GM19372 (cell line): Measurements from ENCODE around the gene FMO3.

Experiments used
- ATAC-seq: cut with Tn5 transposase; IDR thresholded peaks from one replicate; pipeline ENCODE4 v1.9.1; 2021; ENCODE audit warnings: mild to moderate bottlenecking, low read depth, moderate library complexity; ENCODE audit not compliant: unreplicated experiment

FMO3 gene

DNA sequence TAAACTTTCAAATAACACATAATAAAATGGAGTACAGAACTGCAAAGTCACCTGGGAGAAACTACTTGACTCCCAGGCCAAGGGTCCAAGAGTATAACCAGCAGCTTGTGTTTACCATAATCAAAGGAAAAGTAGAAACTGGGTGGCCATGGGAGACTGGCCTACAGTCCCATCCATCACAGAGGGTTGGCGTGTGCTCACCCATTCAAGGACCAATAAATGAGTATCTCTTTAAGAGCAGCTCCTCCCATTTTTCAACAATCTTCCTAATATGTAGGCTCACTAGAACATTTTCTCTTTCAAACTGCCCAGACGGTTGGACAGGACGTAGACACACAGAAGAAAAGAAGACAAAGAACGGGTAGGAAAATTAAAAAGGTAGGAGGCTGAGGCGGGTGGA lies at the start of gene FMO3:
TSS of gene FMO3 (plus strand) at position 302 of the 400 bp plus-strand sequence. CDS start 1,754 bp downstream, outside the sequence.
- no peak for ATAC-seq

DNA sequence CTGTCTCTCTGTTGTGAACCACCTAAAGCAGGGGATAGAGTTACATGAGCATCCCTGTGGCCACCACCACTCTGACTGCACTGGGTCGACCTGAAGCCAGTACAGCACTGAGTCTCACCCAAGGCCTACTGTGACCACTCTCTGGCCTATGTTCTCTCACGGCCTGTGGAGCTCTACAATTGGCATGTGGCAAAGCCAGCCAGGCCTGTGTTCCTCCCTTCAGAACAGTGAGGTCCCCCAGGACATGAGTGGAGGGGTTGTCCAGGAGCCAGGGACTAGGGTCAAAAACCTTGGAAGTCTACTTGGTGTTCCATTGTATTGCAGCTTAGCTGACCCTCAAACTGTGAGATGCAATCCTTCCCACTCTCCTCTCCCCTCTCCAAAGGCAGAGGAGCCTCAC lies 42.7 kb upstream of the FMO3 start:
- no peak for ATAC-seq

- ATAC-seq: no peak
Observed at GRCh38 chr1:171052977-171053376, 37.7 kb upstream of the FMO3 start.

- ATAC-seq: no peak
Observed at GRCh38 chr1:171055966-171056643, 34.6 kb upstream of the FMO3 start.

GRCh38 chr1:171061425-171062143 lies 29.1 kb upstream of the FMO3 start:
- ATAC-seq: no peak

DNA sequence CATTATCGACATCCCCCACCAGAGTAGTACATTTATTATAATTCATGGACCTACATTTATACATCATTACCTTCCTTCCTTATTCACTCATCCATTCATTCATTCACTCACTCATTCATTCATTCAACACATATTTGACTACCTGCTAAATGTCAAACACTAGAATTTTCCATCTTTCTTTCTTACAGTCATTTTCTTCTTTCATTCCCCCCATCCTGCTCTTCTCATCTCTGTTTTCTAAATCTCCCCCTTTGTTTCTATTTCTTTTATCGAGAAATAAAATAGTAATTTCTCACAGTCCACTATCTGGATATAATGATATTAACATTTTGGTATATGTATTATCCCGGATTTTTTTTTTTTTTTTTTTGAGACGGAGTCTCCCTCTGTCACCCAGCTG lies 27.8 kb upstream of the FMO3 start:
- ATAC-seq: no peak

- no peak for ATAC-seq
Observed at GRCh38 chr1:171075041-171075440, 15.7 kb upstream of the FMO3 start.

DNA sequence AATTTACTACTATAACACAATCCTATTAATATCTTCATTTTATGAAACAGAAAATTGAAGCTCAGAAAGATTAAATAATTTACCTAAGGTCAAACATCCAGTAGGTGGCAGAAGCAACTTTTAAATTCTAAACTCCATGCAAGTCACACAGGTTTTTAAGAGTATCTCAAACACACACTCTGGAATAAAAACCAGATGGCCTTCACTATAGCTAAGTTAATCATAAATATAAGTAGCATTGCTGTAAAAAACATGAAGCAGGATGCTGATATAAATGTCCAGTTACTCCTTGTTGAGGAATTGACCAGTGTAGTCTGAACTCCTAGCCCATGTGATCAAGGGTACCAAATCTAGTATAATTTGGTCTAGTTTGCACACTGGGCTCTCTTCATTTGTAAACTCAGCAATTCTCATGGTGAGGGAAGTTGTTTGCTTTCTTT lies 9.4 kb upstream of the FMO3 start:
- no peak for ATAC-seq

DNA sequence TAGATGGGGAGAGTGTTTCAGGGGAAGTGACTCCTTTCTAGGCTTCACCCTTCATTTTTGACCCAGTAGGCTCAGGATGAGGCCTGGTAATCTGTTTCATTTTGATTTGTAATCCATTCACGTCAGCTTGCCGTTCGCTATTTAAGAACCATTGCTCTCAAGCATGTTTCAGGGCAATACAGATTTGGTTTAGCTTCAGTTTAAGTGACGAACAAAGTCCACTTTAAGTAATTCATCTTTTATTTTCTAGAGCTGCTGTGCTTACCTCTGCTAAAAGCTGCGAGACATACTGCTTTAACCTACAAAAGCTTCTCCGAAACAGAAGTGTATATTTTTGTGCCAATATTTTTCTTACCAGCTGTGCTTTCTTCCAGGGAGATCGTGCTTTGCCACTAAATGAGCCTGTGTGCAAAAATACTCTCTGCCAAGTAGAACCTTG lies 8.9 kb upstream of the FMO3 start:
- ATAC-seq: no peak

DNA sequence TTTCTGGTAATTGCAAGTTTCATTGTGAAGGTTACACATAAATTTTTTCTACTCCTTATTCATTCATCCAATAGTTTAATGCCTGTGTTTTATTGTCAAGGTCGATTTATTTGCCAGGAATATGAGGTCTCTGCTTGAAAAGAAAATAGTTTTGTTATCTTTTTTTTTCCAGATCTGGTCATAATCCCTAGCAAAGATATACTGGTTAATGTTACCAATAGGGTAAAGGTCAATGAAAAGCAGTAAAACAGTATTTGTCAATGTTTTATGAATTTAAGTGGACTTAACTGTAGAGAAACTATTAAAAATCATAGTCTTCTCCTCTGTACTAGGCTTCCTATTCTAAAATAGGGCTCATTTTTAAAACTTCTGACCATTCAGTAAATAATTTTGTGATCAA lies 8.1 kb upstream of the FMO3 start:
- no peak for ATAC-seq

DNA sequence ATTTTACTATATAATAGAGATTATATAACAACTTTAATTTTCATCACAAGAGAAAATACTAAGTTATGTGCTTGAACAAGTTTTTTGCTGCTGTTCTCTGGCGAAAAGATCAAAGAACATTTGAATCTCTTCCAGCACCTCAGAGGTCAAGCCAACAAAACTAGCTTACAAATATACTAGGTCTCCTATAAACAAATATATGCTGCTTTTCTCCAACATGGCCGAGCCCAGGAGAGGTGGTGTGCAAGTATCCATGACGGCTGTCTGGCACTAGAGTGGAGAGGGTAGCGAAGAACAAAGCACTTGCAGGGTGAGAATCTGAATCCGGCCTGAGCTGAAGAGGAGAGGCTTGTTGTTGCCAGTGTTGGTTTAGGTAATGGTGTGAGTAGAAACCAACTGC lies 7.5 kb upstream of the FMO3 start:
- ATAC-seq: no peak

DNA sequence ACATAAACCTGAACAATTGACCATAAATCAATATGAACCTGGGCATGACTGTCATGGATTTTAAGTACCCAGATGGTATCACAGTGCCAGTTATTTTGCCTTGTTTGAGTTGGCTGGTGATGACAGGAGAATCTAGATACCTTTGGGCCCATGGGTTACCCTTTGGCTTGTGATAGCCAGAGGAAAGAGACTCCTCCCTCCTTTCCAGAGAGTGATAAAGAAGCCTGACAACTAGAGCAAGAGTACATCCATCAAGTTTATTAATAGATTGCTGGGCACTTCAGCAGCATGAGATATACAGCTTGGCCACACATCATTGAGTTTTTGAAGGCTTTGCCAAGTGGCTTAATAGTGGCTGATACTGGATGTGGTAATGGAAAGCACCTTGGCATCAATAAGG lies 6.6 kb upstream of the FMO3 start:
- no peak for ATAC-seq

DNA sequence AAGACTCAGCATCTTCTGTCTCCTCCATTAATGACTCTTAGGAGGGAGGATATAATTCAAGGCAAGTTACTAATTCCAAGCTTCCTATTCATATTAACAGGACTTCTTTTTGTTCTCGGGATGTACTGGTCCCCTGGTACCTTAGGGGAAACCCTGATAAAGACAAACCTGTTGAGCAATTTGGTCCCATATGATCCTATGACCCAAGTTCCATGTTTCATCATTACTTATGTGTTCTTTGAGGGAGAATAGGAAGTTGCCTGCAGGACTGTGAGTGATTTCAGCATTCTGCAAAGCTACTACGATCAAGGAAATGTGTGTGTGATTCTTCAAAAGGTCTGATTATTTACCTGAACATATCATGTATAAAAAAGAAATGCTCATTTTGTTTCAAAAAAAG lies 5.8 kb upstream of the FMO3 start:
- ATAC-seq: no peak

DNA sequence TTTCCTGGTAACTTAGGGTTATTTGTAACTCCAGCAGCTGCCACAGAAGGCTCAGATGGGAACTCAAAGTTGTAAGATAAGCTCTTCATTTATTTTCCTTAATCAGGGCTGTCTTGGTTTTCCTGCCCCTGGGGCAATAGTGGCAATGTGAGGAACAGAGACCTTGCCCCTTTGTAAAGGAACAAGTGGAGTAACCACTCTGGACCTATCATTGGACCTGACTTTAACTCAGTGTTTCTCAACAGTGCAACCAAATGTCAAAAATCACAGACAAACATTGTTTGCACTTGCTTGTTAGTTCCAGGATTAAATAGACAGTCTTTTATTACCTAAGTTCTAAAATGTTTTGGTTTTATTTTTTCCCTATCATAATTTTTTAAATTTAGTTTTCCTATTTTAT lies 2.8 kb upstream of the FMO3 start:
- ATAC-seq: no peak

- ATAC-seq: no peak
Observed at GRCh38 chr1:171103862-171104261, 13.2 kb downstream of the FMO3 start.

GRCh38 chr1:171107262-171107940 lies 16.7 kb downstream of the FMO3 start:
- no peak for ATAC-seq

GRCh38 chr1:171107969-171108368 lies 17.3 kb downstream of the FMO3 start:
- no peak for ATAC-seq

DNA sequence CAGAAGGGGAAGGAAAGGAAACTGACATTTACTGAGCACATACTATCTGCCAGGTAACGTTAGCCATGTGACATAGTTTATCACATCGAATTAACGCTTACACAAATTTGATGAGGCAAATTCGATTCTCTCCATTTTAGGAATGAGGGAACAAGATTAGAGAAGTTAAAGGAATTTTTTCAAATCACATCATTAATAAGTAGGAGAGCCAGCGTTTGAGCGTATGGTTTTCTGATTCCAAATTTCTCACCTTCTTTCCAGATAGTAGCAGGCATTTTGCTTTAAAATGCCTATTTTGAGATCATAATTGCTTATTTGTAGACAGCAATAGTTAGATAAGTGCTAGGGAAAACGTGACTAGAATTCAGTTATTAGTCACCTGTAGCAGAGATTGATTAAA lies 19.3 kb downstream of the FMO3 start:
- no peak for ATAC-seq

- no peak for ATAC-seq
Observed at GRCh38 chr1:171110621-171111326, 20.1 kb downstream of the FMO3 start.

DNA sequence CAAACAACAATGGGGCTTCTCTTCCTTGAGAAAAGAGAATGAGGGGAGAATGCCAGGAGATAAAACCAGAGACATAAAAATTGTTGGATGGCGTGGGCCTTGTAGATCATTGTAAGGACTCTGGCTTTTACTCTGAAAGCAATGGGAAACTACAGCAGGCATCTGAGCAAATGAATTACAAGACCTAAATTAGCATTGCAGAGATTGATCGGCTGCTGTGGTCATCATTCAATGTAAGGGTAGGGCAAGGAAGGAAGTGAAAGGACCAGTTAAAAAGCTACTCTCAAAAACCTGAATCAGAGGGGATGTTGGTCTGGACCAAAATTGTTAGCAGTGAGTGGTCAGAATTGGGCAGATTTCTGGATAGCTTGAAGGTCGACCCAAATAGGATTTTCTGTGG lies 21.4 kb downstream of the FMO3 start:
- no peak for ATAC-seq

DNA sequence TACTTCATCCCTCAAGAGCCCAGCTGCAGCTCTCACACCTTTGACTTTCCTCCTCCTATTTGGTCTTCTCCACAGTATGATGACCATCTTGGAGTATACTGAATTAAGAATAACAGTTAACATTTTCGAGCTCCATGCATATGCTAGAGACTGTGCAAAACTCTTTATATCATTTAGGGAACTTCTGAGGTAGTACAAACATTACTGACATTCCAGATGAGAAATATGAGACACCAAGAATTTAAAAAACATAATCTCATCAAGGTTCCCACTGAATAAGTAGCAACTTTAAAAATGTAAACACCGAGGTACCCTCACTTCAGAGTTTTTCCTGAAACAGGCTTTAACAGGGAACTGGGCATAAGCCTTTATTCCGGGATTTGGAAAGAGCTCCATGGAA lies 22.7 kb downstream of the FMO3 start:
- no peak for ATAC-seq
